Measurements from ENCODE around the gene KPNB1.

KPNB1 gene

DNA sequence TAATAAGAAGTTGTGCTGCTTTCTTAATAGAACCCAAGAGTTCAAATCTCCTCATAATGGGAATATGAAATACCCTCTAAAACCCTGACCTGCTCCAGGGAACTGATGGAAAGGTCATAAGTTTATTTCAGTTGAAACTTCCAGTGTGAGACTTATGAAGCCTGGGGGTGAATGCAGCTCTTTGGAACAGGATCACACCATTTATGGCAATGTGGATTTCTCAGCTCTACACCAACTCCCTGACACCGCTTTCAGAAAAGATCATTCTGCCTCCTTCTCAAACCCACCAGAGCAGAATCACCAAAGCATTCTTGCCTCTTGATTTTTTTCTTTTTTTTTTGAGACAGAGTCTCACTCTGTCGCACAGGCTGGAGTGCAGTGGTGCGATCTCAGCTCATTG is 16.7 kb upstream of the KPNB1 start:
- no peak overlapping the region for H3K27ac ChIP-seq (ENCODE audit: low read depth, low read length)
- no peaks in the 10 kb centered on the region for H3F3A ChIP-seq (ENCODE audit: insufficient read depth)
- TF ChIP-seq EZH2phosphoT487 (conservative IDR thresholded peaks at IDR 0.05; ENCODE audit: low read length), result no peak
- no peak for TF ChIP-seq CTCF (IDR thresholded peaks at IDR 0.05; ENCODE audit: insufficient read depth, low read length, poor library complexity, severe bottlenecking)
- H4K20me1 ChIP-seq (ENCODE audit: low read depth, low read length), result no peaks in the 10 kb centered on the region
- no peak overlapping the region for H3K4me2 ChIP-seq (ENCODE audit: low read depth, low read length, poor library complexity, severe bottlenecking)
- H2AFZ ChIP-seq (ENCODE audit: low read depth, low read length, severe bottlenecking), result no peak overlapping the region
- no peaks in the 10 kb centered on the region for H3K9me2 ChIP-seq (replicated peaks; ENCODE audit: insufficient read depth, low read length)
- no peaks in the 10 kb centered on the region for H3K79me2 ChIP-seq (ENCODE audit: insufficient read depth, low read length)
- no peaks in the 10 kb centered on the region for H3K27me3 ChIP-seq (ENCODE audit: low read length)
- no peak overlapping the region for H3K4me3 ChIP-seq (ENCODE audit: insufficient read depth, low read length, poor library complexity, severe bottlenecking)
- H3K36me3 ChIP-seq (ENCODE audit: low read length), result no peaks in the 10 kb centered on the region
- H3K9ac ChIP-seq (ENCODE audit: low read length), result no peak overlapping the region
- no peaks in the 10 kb centered on the region for H3K9me3 ChIP-seq (ENCODE audit: insufficient read depth, low read length)

- no peak overlapping the region for H2AFZ ChIP-seq (ENCODE audit: low read depth, low read length, severe bottlenecking)
- no peak overlapping the region for H3K9ac ChIP-seq (ENCODE audit: low read length)
- no peaks in the 10 kb centered on the region for H3K36me3 ChIP-seq (ENCODE audit: low read length)
- TF ChIP-seq EZH2phosphoT487 (conservative IDR thresholded peaks at IDR 0.05; ENCODE audit: low read length) (no peak), CTCF (IDR thresholded peaks at IDR 0.05; ENCODE audit: insufficient read depth, low read length, poor library complexity, severe bottlenecking) (no peak)
- H3K27me3 ChIP-seq (ENCODE audit: low read length), result no peaks in the 10 kb centered on the region
- no peak overlapping the region for H3K4me3 ChIP-seq (ENCODE audit: insufficient read depth, low read length, poor library complexity, severe bottlenecking)
- H3K4me2 ChIP-seq (ENCODE audit: low read depth, low read length, poor library complexity, severe bottlenecking), result no peak overlapping the region
- H4K20me1 ChIP-seq (ENCODE audit: low read depth, low read length), result no peaks in the 10 kb centered on the region
- no peaks in the 10 kb centered on the region for H3K9me3 ChIP-seq (ENCODE audit: insufficient read depth, low read length)
- H3K9me2 ChIP-seq (replicated peaks; ENCODE audit: insufficient read depth, low read length), result no peaks in the 10 kb centered on the region
- H3F3A ChIP-seq (ENCODE audit: insufficient read depth), result no peaks in the 10 kb centered on the region
- no peak overlapping the region for H3K27ac ChIP-seq (ENCODE audit: low read depth, low read length)
- no peaks in the 10 kb centered on the region for H3K79me2 ChIP-seq (ENCODE audit: insufficient read depth, low read length)
Observed at GRCh38 chr17:47633996-47634395, 15.7 kb upstream of the KPNB1 start.

DNA sequence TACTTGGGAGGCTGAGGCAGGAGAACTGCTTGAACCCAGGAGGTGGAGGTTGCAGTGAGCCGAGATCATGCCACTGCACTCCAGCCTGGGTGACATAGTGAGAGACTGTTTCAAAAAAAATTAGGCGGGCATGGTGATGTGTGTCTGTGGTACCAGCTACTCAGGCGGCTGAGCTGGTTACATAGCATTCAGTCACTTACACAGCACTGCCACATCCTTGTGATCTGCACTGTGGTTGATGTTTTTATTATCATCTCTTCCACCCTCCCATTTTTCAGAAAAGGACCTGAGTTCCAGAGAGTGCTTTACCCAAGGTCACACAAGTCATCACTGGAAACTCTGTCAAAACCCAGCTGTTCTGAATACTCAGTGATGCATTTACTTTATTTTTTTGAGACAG is 14.8 kb upstream of the KPNB1 start:
- Histone ChIP-seq H3K4me3 (ENCODE audit: insufficient read depth, low read length, poor library complexity, severe bottlenecking) (no peak overlapping the region), H3F3A (ENCODE audit: insufficient read depth) (no peaks in the 10 kb centered on the region), H2AFZ (ENCODE audit: low read depth, low read length, severe bottlenecking) (no peak overlapping the region), H3K27ac (ENCODE audit: low read depth, low read length) (no peak overlapping the region), H3K9ac (ENCODE audit: low read length) (no peak overlapping the region), H4K20me1 (ENCODE audit: low read depth, low read length) (no peaks in the 10 kb centered on the region), H3K9me3 (ENCODE audit: insufficient read depth, low read length) (no peaks in the 10 kb centered on the region), H3K9me2 (replicated peaks; ENCODE audit: insufficient read depth, low read length) (no peaks in the 10 kb centered on the region), H3K79me2 (ENCODE audit: insufficient read depth, low read length) (no peaks in the 10 kb centered on the region), H3K27me3 (ENCODE audit: low read length) (no peaks in the 10 kb centered on the region), H3K4me2 (ENCODE audit: low read depth, low read length, poor library complexity, severe bottlenecking) (no peak overlapping the region), H3K36me3 (ENCODE audit: low read length) (no peaks in the 10 kb centered on the region)
- no peak for TF ChIP-seq EZH2phosphoT487 (conservative IDR thresholded peaks at IDR 0.05; ENCODE audit: low read length)
- no peak for TF ChIP-seq CTCF (IDR thresholded peaks at IDR 0.05; ENCODE audit: insufficient read depth, low read length, poor library complexity, severe bottlenecking)

- Histone ChIP-seq H3K4me2 (ENCODE audit: low read depth, low read length, poor library complexity, severe bottlenecking) (no peak overlapping the region), H4K20me1 (ENCODE audit: low read depth, low read length) (no peaks in the 10 kb centered on the region), H3K9me3 (ENCODE audit: insufficient read depth, low read length) (no peaks in the 10 kb centered on the region), H3K4me3 (ENCODE audit: insufficient read depth, low read length, poor library complexity, severe bottlenecking) (no peak overlapping the region), H3F3A (ENCODE audit: insufficient read depth) (no peaks in the 10 kb centered on the region), H3K27me3 (ENCODE audit: low read length) (no peaks in the 10 kb centered on the region), H3K9ac (ENCODE audit: low read length) (no peak overlapping the region), H2AFZ (ENCODE audit: low read depth, low read length, severe bottlenecking) (no peak overlapping the region), H3K79me2 (ENCODE audit: insufficient read depth, low read length) (no peaks in the 10 kb centered on the region), H3K9me2 (replicated peaks; ENCODE audit: insufficient read depth, low read length) (no peaks in the 10 kb centered on the region), H3K27ac (ENCODE audit: low read depth, low read length) (no peak overlapping the region), H3K36me3 (ENCODE audit: low read length) (no peaks in the 10 kb centered on the region)
- TF ChIP-seq EZH2phosphoT487 (conservative IDR thresholded peaks at IDR 0.05; ENCODE audit: low read length), result no peak
- no peak for TF ChIP-seq CTCF (IDR thresholded peaks at IDR 0.05; ENCODE audit: insufficient read depth, low read length, poor library complexity, severe bottlenecking)
Observed at GRCh38 chr17:47635734-47636133, 14.0 kb upstream of the KPNB1 start.

All from SU-DHL-6 (cell line).